ENCODE measurements around the gene LSM7.

Gene LSM7

GRCh38 chr19:2333027-2333806 lies 4.8 kb upstream of the LSM7 start:
- Histone ChIP-seq H3K18ac (ENCODE audit: low read length) (no peak overlapping the region), H2AK5ac (ENCODE audit: low read length) (no peak overlapping the region), H2BK15ac (replicated peaks; ENCODE audit: low read depth) (no peak overlapping the region), H3K56ac (ENCODE audit: low read length) (no peak overlapping the region), H3K9ac (ENCODE audit: low read length) (no peak overlapping the region), H3K79me2 (ENCODE audit: control insufficient read depth, insufficient read depth, low read length) (peaks cover 42% of the 10 kb centered on the region), H3K4me1 (ENCODE audit: control insufficient read depth, low read depth, low read length) (peaks cover 2% of the 10 kb centered on the region), H3K4ac (ENCODE audit: low read depth, low read length) (no peak overlapping the region), H4K5ac (ENCODE audit: low read length) (no peak overlapping the region), H4K8ac (ENCODE audit: low read depth, low read length) (no peak overlapping the region), H3K23ac (ENCODE audit: low read length) (no peak overlapping the region), H3K27me3 (ENCODE audit: insufficient read depth, low read length, poor library complexity) (no peaks in the 10 kb centered on the region), H3K79me1 (ENCODE audit: low read length) (peaks cover 34% of the 10 kb centered on the region), H3K4me3 (ENCODE audit: low read length) (no peak overlapping the region), H3K27ac (ENCODE audit: low read depth, low read length) (no peak overlapping the region), H3K36me3 (ENCODE audit: control insufficient read depth, insufficient read depth, low read length) (no peaks in the 10 kb centered on the region), H2BK5ac (ENCODE audit: low read length) (no peak overlapping the region), H2BK120ac (ENCODE audit: low read depth, low read length) (no peak overlapping the region), H3K4me2 (ENCODE audit: low read length) (no peak overlapping the region)
- DNase-seq, result no peak
- no CpG with 5 or more reads among the region's 27 CpGs for WGBS (ENCODE audit: extremely low coverage, insufficient coverage, low lambda C conversion rate)

- Histone ChIP-seq H3K79me2 (ENCODE audit: control insufficient read depth, insufficient read depth, low read length) (peaks cover 45% of the 10 kb centered on the region), H3K4me2 (ENCODE audit: low read length) (no peak overlapping the region), H2AK5ac (ENCODE audit: low read length) (no peak overlapping the region), H4K8ac (ENCODE audit: low read depth, low read length) (no peak overlapping the region), H3K56ac (ENCODE audit: low read length) (no peak overlapping the region), H3K27ac (ENCODE audit: low read depth, low read length) (no peak overlapping the region), H3K4me3 (ENCODE audit: low read length) (no peak overlapping the region), H2BK120ac (ENCODE audit: low read depth, low read length) (no peak overlapping the region), H3K23ac (ENCODE audit: low read length) (no peak overlapping the region), H3K4me1 (ENCODE audit: control insufficient read depth, low read depth, low read length) (peaks cover 2% of the 10 kb centered on the region), H2BK5ac (ENCODE audit: low read length) (no peak overlapping the region), H3K27me3 (ENCODE audit: insufficient read depth, low read length, poor library complexity) (no peaks in the 10 kb centered on the region), H4K5ac (ENCODE audit: low read length) (no peak overlapping the region), H3K79me1 (ENCODE audit: low read length) (peaks cover 34% of the 10 kb centered on the region), H3K4ac (ENCODE audit: low read depth, low read length) (no peak overlapping the region), H3K9ac (ENCODE audit: low read length) (no peak overlapping the region), H2BK15ac (replicated peaks; ENCODE audit: low read depth) (no peak overlapping the region), H3K36me3 (ENCODE audit: control insufficient read depth, insufficient read depth, low read length) (no peaks in the 10 kb centered on the region), H3K18ac (ENCODE audit: low read length) (no peak overlapping the region)
- DNase-seq, result no peak
- no CpG with 5 or more reads among the region's 17 CpGs for WGBS (ENCODE audit: extremely low coverage, insufficient coverage, low lambda C conversion rate)
Observed at GRCh38 chr19:2332341-2333026, 4.1 kb upstream of the LSM7 start.

GRCh38 chr19:2331601-2332246 lies 3.3 kb upstream of the LSM7 start:
- Histone ChIP-seq H3K4me2 (ENCODE audit: low read length) (no peak overlapping the region), H4K5ac (ENCODE audit: low read length) (no peak overlapping the region)
- no peak for DNase-seq

GRCh38 chr19:2330632-2331284 lies 2.4 kb upstream of the LSM7 start:
- no peak overlapping the region for H2BK15ac ChIP-seq (replicated peaks; ENCODE audit: low read depth)
- H3K18ac ChIP-seq (ENCODE audit: low read length), result no peak overlapping the region
- H3K36me3 ChIP-seq (ENCODE audit: control insufficient read depth, insufficient read depth, low read length), result peaks cover 2% of the 10 kb centered on the region
- H3K23ac ChIP-seq (ENCODE audit: low read length), result no peak overlapping the region
- peaks cover 32% of the 10 kb centered on the region for H3K79me1 ChIP-seq (ENCODE audit: low read length)
- H2BK5ac ChIP-seq (ENCODE audit: low read length), result no peak overlapping the region
- H3K4me3 ChIP-seq (ENCODE audit: low read length), result no peak overlapping the region
- no peak overlapping the region for H4K5ac ChIP-seq (ENCODE audit: low read length)
- no peak overlapping the region for H2AK5ac ChIP-seq (ENCODE audit: low read length)
- no peaks in the 10 kb centered on the region for H3K27me3 ChIP-seq (ENCODE audit: insufficient read depth, low read length, poor library complexity)
- no peak overlapping the region for H3K9ac ChIP-seq (ENCODE audit: low read length)
- H3K4ac ChIP-seq (ENCODE audit: low read depth, low read length), result no peak overlapping the region
- no peak overlapping the region for H4K8ac ChIP-seq (ENCODE audit: low read depth, low read length)
- peaks cover 2% of the 10 kb centered on the region for H3K4me1 ChIP-seq (ENCODE audit: control insufficient read depth, low read depth, low read length)
- peak overlapping the region; percentile 15 for H3K56ac ChIP-seq (ENCODE audit: low read length)
- H2BK120ac ChIP-seq (ENCODE audit: low read depth, low read length), result no peak overlapping the region
- no peak for DNase-seq
- no peak overlapping the region for H3K27ac ChIP-seq (ENCODE audit: low read depth, low read length)
- H3K4me2 ChIP-seq (ENCODE audit: low read length), result no peak overlapping the region
- WGBS (ENCODE audit: extremely low coverage, insufficient coverage, low lambda C conversion rate), result no CpG with 5 or more reads among the region's 20 CpGs
- peaks cover 53% of the 10 kb centered on the region for H3K79me2 ChIP-seq (ENCODE audit: control insufficient read depth, insufficient read depth, low read length)

More at GRCh38 chr19:2331601-2332246, 3.3 kb upstream of the LSM7 start:
- no peak overlapping the region for H4K8ac ChIP-seq (ENCODE audit: low read depth, low read length)
- H3K9ac ChIP-seq (ENCODE audit: low read length), result no peak overlapping the region
- no CpG with 5 or more reads among the region's 12 CpGs for WGBS (ENCODE audit: extremely low coverage, insufficient coverage, low lambda C conversion rate)
- H3K4me3 ChIP-seq (ENCODE audit: low read length), result no peak overlapping the region
- H3K36me3 ChIP-seq (ENCODE audit: control insufficient read depth, insufficient read depth, low read length), result no peaks in the 10 kb centered on the region
- H3K79me2 ChIP-seq (ENCODE audit: control insufficient read depth, insufficient read depth, low read length), result peaks cover 52% of the 10 kb centered on the region
- H2BK120ac ChIP-seq (ENCODE audit: low read depth, low read length), result no peak overlapping the region
- H2BK5ac ChIP-seq (ENCODE audit: low read length), result no peak overlapping the region
- no peak overlapping the region for H3K4ac ChIP-seq (ENCODE audit: low read depth, low read length)
- no peak overlapping the region for H3K23ac ChIP-seq (ENCODE audit: low read length)
- H2BK15ac ChIP-seq (replicated peaks; ENCODE audit: low read depth), result no peak overlapping the region
- H3K27ac ChIP-seq (ENCODE audit: low read depth, low read length), result no peak overlapping the region
- peaks cover 39% of the 10 kb centered on the region for H3K79me1 ChIP-seq (ENCODE audit: low read length)
- H3K18ac ChIP-seq (ENCODE audit: low read length), result no peak overlapping the region
- H2AK5ac ChIP-seq (ENCODE audit: low read length), result no peak overlapping the region
- H3K56ac ChIP-seq (ENCODE audit: low read length), result no peak overlapping the region
- no peaks in the 10 kb centered on the region for H3K27me3 ChIP-seq (ENCODE audit: insufficient read depth, low read length, poor library complexity)
- peaks cover 2% of the 10 kb centered on the region for H3K4me1 ChIP-seq (ENCODE audit: control insufficient read depth, low read depth, low read length)

- no peak for DNase-seq
- Histone ChIP-seq H3K36me3 (ENCODE audit: control insufficient read depth, insufficient read depth, low read length) (peaks cover 2% of the 10 kb centered on the region), H3K56ac (ENCODE audit: low read length) (no peak overlapping the region), H3K27me3 (ENCODE audit: insufficient read depth, low read length, poor library complexity) (no peaks in the 10 kb centered on the region), H3K23ac (ENCODE audit: low read length) (no peak overlapping the region), H3K18ac (ENCODE audit: low read length) (no peak overlapping the region), H3K4me1 (ENCODE audit: control insufficient read depth, low read depth, low read length) (peaks cover 2% of the 10 kb centered on the region), H4K8ac (ENCODE audit: low read depth, low read length) (no peak overlapping the region), H3K4me2 (ENCODE audit: low read length) (no peak overlapping the region), H3K9ac (ENCODE audit: low read length) (no peak overlapping the region), H3K4me3 (ENCODE audit: low read length) (no peak overlapping the region), H4K5ac (ENCODE audit: low read length) (no peak overlapping the region), H3K27ac (ENCODE audit: low read depth, low read length) (no peak overlapping the region), H3K4ac (ENCODE audit: low read depth, low read length) (no peak overlapping the region), H2AK5ac (ENCODE audit: low read length) (no peak overlapping the region), H2BK15ac (replicated peaks; ENCODE audit: low read depth) (no peak overlapping the region), H2BK5ac (ENCODE audit: low read length) (no peak overlapping the region), H3K79me1 (ENCODE audit: low read length) (peaks cover 32% of the 10 kb centered on the region), H2BK120ac (ENCODE audit: low read depth, low read length) (no peak overlapping the region), H3K79me2 (ENCODE audit: control insufficient read depth, insufficient read depth, low read length) (peaks cover 54% of the 10 kb centered on the region)
- no CpG with 5 or more reads among the region's 10 CpGs for WGBS (ENCODE audit: extremely low coverage, insufficient coverage, low lambda C conversion rate)
Observed at GRCh38 chr19:2330255-2330631, 1.9 kb upstream of the LSM7 start.

Data from mesendoderm (in vitro differentiated cells).